HG03196 (cell line): ENCODE data around the gene ZSCAN16.

Experiments used
- ATAC-seq: cut with Tn5 transposase; IDR thresholded peaks from one replicate; pipeline ENCODE4 v1.9.1; 2021; ENCODE audit not compliant: unreplicated experiment

The ZSCAN16 gene

DNA sequence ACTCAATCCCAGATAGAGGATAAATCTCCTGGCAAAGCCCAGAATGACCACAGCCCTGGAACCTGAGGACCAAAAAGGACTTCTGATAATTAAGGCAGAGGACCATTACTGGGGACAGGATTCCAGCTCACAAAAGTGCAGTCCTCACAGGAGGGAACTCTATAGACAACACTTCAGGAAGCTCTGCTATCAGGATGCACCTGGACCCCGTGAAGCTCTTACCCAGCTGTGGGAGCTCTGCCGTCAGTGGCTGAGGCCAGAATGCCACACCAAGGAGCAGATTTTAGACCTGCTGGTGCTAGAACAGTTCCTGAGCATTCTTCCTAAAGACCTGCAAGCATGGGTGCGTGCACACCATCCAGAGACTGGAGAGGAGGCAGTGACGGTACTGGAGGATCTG, 992 bp downstream of the ZSCAN16 start:
- no peak for ATAC-seq

DNA sequence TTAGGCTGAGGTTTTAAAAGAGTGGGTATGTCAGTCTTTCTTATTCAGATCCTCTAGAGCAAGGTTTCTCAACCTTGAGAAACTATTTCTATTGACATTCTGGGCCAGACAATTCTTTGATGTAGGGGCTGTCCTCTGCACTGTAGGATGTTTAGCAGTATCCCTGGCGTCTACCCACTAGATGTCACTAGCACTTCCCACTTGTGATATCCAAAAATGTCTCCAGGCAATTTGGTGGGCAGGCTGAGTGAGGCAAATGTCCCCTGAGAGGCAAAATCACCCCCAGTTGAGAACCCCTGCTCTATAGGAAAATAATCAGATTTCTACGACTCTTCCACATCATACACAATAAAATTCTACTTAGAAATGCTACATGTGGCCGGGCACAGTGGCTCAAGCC, 9.6 kb downstream of the ZSCAN16 start:
- ATAC-seq, result no peak

DNA sequence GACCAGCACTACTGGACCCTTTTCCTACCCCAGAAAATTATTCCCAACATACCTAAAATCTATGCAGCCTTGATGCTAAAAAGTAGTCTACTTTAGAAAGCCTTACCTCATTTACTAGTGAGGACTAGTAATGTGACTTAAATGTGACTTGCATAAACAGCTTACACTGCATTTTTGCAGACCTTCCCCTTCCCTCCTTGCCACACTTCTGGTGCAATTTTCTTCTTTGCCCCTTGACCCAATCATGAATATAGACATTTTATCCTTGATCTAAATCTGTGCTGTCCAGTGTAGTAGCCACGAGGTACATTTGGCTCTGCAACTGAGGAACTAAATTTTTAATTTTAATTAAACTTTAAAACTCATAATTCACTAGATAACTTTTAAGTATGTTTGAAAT, 10.3 kb downstream of the ZSCAN16 start:
- ATAC-seq, result no peak

DNA sequence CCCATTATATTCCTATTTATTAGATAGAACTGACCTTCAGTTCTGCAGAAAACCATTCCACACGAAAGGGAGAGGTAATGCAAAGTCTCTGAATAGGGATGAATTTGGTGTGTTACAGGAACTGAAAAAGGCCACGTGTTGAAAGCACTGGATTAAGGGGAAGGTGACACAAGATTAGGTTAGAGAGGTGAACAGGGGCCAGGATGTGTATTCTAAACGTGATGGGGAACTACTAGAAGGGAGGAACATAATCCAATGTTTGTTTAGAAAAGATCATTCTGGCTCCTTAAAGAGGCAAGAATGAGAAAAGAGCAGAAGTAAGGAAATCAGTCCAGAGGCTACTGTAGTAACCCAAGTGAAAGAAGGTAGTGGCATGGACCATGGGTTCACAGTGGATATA, 11.0 kb downstream of the ZSCAN16 start:
- no peak for ATAC-seq

DNA sequence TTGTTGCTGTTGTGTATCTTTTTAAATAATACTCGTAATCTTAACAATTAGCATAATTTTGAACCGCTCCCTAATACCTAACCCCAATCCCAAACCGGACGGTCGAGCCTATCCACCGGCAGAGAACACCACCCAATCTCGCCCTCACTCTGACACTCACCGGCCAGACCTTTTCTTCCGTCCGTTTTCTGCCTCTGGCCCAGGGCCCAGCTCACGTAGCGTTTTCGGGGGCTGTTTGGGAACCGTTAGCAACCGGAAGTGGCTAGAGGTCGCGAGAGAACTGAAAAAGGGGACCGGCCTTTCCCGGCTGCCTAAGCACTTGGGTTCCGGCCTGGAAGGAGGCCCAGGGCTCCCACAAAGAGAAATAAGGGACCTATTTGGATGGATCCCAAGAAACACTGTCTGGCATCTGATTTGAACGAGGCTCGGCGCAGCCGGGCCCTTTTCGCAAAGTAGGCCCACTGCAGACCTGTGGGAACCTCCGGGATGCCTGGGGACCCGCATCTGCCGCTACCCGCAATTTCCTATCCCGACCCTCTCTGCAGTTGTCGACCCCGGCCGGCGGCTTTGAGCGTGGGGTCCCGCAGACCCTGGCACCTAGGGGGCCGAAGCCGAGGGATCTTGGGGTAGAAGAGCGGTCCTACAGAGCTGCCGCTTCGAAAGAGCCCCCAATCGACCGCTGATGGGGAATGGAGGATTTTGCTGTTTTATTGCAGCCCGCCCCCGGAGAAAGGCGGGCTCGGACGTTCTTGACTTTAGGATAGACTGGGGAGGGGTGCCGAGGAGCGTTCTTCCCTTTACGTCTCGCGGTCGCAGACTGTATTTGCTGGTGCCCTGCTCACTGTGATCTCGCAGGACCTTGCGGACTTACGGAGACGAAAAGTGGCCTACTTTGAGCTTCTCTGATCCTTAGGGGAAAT, 12.4 kb downstream of the ZSCAN16 start:
- peak; percentile 58 for ATAC-seq

DNA sequence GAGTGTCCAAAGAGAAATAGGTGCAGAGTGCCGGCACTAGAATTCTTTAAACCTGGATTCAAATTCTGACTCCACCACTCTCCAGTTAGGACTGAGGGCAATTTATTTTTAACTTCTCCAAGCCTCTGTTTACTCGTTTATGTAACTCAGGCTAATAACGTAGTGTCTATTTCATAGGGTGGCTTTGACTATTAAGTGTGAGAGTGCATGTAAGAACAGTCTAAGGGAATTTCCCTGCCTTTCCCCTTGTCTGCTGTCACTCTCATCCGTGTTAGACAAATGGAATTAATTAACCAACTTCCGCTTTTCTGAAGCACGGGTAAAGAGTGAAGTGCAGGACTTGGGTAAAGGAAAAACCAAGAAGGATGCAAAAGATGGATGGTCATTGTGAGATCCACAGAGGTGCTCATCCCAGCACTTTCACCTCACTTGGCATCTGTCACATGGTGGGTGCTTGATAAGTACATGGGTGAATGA, 13.1 kb downstream of the ZSCAN16 start:
- ATAC-seq, result peak; percentile 33

DNA sequence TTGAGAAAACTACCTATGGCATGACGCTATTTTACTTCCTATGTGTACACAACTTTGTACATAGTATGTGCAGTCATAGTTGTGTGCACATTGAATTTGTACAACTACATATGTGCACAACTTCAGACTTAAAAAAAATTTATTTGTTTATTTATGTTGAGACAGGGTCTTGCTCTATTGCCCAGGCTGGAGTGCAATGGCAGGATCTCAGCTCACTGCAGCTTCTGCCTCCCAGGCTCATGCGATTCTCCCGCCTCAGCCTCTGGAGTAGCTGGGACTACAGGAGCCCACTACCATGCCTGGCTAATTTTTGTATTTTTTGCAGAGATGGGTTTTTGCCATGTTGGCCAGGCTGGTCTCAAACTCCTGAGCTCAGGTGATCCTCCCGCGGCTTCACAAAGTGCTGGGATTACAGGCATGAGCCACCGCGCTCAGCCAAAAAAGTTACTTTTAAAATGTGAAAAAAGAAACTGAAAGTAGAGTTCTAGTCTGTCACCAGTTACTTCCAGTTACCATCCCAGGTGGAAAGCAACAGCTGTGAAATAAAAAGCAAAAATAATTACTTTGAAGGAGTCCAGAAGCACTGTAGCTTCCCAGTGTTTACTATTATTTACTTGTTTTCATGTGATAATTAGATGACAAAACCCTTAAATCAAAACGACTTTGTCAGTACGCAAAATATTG, 15.6 kb downstream of the ZSCAN16 start:
- ATAC-seq, result no peak

DNA sequence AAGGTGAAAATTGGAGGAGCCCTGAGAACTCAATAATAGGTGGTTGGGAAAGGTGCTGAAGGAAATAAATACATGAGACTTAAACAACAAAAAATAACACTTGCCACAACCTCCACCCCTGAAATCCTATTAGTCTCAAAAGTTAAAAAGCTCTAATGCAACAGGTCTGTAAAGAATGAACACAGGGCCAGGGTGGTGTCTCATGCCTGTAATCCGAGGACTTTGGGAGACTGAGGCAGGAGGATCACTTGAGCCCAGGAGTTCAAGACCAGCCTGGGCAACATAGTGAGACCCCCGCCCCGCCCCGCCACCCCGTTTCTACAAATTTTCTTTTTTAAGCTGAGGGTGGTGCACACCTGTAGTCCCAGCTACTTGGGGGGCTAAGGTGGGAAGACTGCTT, 16.2 kb downstream of the ZSCAN16 start:
- ATAC-seq, result no peak

DNA sequence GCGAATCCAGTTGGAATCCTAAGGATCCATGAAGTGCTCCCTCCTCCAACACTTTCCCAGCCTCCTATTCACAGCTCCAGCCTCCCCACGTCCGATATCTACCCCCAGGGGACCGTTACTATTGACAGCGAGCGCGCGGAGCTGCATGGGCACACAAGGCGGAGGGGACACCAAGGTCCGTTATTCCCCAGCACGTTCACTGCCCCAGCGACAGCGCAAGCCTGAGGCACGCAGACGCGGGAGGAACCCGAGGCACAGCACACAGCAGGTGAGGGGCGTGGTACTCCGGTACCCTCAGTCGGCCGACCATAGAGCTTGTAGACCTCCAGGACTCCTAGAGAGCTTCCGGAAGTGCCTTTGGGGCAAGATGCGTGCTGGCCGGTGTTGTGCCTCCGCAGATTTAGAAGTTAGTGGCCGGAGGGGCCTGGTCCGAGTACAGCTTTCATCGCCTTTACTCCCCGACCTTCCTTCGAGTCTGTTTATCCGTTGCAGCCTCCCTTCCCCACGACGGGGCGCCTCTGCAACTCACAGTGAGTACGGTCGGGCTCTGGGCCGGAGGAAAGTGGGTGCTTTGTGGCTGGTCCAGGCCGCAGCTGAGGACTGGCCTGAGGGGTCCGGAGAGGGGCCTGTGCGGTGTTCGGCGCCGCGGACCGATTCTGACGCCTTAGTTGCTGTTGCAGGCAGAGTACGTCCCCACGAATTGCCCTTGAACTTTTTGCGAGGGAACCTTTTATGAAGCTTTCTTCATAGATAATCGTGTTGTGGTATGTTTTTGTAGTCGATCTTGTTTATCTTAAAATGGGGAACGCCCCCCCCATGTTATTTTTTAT, 17.3 kb downstream of the ZSCAN16 start, which contains the start of gene ZKSCAN8:
ZKSCAN8 (plus strand) TSS at position 384 of the 830 bp plus-strand sequence. CDS start 6,525 bp downstream, outside the sequence.
- peak; percentile 77 for ATAC-seq

DNA sequence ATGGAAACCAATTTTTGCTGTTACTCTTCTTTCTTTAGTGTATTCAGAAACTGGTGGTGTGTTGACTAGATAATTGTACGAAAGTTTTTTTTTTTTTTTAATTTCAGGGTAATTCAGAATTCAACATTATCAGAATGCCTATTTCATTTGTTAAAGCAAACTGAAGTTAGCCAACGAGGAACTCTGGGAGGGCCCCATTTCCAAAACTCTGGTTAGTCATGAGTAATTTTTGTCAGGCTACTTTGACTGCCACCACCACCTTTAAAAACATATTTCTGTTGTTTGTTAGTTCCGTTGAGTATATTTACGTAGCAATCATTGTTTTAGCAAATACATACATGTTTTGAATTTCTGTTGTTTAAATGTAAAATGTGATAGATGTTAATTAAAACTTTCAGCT, 18.0 kb downstream of the ZSCAN16 start:
- ATAC-seq, result no peak

DNA sequence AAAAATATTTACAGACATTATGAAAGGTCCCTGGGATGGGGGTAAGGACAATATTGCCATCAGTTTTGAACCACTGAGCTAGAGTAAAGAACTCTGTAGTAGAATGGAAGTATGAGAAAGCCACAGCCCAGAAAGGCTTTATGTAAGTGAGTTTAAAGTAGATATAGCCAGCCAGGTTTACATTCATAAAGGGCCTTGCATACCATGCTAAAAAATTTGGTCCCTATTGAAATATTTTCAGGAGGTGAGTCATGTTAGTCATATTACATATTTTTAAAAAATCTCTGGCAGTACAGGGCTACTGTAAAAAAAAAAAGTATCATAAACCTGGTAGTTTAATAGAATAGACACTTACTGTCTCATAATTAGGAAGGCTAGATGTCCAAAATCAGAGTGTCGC, 20.8 kb downstream of the ZSCAN16 start:
- no peak for ATAC-seq

DNA sequence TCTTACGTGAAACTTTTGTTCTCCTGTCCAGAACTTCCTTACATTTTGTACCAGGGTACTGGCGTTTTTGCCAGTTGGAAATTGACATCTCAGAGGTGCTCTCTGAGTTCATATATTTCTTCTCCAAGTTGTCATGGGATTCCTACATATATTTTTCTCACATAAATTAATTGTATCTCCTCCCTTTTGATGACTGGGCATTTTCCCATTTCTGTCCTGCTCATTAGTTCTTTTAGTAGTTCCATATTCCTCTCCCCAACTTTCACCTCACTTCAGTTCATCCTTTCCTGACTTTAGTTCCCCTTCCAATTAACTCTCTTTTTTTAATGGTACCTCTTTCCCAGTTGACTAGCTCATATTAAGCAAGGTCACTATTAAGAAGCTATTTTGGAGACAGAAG, 28.1 kb downstream of the ZSCAN16 start:
- ATAC-seq, result no peak

DNA sequence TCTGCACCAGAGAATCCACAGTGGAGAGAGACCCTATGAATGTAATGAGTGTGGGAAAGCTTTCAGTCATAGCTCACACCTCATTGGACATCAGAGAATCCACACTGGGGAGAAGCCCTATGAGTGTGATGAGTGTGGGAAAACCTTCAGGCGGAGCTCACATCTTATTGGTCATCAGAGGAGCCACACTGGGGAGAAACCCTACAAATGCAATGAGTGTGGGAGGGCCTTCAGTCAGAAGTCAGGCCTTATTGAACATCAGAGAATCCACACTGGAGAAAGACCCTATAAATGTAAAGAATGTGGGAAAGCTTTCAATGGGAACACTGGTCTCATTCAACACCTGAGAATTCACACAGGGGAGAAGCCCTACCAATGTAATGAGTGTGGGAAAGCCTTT, 29.1 kb downstream of the ZSCAN16 start:
- ATAC-seq, result no peak

DNA sequence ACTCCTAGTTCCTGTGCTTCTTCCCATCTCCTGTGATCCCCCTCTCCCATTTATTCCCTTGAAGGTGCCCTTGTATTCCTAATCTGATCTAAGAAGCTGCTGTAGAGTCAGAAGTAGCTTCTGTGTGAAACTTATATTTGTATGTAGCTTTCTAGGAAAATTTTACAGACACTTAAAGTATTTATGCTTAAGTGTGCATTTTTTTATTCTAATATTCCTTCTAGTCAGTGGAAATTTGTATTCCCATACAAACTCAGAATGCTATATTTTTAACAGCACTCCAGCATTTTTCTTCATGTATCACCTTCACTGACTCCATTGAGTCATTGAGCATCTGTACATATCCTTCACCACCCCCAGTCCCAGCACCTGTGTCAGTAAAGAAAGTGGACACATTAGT, 29.9 kb downstream of the ZSCAN16 start:
- no peak for ATAC-seq

DNA sequence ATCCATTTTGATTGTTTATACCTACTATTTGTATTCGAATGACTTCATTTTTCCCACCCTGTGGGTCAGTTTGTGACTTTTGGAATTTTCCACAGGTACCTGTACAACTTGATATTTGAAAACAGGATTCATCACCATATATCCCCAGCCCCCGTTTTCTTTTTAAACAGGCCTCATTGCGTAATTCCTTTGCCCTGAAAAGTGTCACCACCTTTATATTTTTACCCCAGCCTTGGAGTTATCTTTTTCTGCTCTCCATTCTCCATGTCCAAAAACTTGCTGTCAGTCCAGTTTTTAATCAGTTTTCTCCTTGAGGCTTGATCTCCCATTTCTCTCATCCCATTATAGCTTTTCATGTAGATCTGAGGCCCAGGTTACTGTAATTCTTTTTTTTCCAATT, 33.9 kb downstream of the ZSCAN16 start:
- no peak for ATAC-seq

DNA sequence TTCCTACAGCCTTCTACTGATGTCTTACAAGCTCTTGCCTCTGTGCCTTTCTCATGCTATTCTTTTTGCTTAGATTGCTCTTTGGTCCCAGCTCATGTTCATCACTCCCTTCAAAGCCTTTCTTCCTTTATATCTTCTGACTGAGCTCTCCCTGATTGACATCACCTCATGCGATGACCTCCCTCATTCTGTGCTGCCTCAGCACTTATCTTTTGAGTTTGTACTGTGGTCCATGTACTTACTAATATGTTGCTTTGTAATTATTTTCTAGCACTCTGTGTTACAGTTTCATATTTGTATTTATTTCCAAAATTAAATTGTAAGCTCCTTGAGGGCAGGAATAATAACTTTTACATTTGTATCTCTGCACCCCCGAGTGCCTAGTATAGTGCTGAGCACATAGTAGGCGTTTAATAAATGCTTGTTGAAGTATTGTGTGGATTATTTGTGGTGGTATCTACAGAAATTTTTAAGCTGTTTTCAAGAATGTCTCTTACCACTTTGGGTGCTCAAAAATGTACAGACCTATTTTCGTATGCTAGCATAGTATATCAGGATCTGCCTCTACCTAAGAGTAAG, 34.7 kb downstream of the ZSCAN16 start:
- no peak for ATAC-seq

DNA sequence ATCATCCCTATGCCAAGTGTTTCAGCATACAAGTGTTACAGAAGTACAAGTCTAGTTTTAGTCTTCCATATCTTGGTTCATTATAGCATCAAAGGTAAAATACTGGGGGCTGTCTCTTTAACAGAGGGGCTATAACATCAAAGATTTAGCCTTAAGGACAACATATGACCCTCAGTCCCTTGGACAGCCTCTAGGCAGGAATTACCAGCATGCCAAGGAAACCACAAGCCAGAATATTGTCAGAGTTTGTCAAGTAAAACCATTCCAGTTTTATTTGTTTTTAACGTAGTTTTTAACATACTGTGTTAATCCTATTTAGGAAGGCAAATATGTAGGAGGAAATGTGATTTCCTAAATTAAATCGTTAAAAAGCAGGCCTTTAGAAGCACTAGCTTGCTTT, 35.8 kb downstream of the ZSCAN16 start:
- no peak for ATAC-seq

DNA sequence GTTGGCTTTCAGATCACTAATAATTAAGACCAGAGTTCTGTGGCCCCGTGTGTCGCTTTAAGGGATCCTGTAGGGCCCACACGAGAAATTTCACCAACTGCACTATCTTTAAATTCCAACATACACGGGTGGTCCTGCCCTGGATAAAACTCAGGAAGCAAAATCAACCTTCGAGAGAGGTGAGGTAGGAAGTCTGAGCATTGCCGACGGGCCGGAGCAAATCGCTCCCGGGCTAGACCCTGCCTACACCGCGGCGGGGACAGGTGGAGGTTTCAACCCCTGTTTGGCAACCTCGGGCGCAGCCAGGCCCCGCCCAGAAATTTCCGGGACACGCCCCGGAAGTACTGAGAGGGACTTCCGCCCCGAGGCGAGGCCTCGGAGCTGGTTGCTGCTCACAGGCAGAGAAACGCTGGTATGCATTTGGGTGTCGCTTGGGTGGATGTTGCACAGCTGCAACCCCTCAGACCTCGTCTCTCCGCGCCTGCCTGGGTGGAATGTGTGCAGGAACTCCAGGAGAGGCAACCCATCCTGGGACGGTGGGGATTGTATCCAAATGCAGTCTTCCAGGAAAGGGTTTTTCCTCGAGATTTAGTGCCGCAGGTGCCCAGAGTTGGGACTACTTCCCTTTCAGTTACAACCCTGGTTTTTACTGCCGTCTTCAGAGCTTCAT, 37.1 kb downstream of the ZSCAN16 start:
- peak; percentile 97 for ATAC-seq

DNA sequence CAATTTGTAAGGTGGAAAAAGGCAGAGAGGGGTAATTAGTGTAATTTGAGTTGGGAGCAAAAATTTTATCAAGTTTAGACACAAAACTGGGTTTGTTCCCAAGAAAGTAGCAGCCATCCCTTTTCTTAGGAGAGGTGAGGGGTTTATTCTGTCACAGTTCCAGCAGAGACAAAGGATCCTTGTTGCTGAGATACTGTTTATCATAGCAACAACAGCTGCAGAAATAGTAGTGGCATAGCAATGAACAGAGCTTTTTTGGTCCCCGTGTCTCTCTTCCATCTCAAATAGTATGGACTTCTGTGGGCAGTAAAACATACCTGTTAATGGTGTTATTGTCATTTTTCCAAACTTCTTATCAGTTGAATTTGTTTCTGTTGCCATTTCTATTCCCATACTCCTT, 41.2 kb downstream of the ZSCAN16 start:
- no peak for ATAC-seq

DNA sequence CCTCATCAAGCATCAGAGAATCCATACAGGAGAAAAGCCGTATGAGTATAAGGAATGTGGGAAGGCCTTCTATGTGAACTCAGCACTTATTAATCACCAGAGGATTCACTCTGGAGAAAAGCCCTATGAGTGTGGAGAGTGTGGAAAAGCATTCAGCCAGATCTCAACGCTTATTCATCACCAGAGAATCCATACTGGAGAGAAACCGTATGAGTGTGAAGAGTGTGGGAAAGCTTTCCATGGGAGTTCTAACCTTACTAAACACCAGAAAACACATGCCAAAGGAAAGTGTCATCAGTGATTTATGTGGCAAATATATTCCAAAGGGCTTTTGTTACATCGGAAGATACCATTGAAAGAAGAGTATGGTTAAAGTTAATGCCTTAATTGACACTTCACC, 42.7 kb downstream of the ZSCAN16 start:
- no peak for ATAC-seq
